Activated CD4-positive, alpha-beta memory T cell treated with anti-CD3 and anti-CD28 coated beads for 36 hours (primary cell): ENCODE data around the gene TDRKH. TPM values are rescaled to one million over a fixed set of nuclear protein-coding genes. Genes with fewer than 3 reads are reported as not detected.

Experiments used
- CTCF ChIA-PET: fragments of 350-600 bp; sonication (Branson Sonifier 250); formaldehyde crosslinking; loops from one replicate; lab custom pipeline; 2021; ENCODE audit warnings: antibody characterized with exemption, inconsistent platforms; lab: Charles Lee
- POLR2A ChIA-PET: fragments of 350-600 bp; sonication (Branson Sonifier 250); formaldehyde crosslinking; loops from one replicate; lab custom pipeline; 2021; ENCODE audit warnings: antibody characterized with exemption; lab: Charles Lee
- DNase-seq: peaks from one replicate; pipeline ENCODE4 v3.0.0-alpha.2; 2020
- H3K27ac Mint-ChIP-seq: one replicate; pipeline ENCODE4 v1.8.0; 2021; ENCODE audit warnings: mixed read lengths
- H3K27me3 Mint-ChIP-seq: one replicate; pipeline ENCODE4 v1.8.0; 2021; ENCODE audit warnings: mixed read lengths
- H3K36me3 Mint-ChIP-seq: one replicate; pipeline ENCODE4 v1.8.0; 2021; ENCODE audit warnings: mixed read lengths
- H3K4me1 Mint-ChIP-seq: one replicate; pipeline ENCODE4 v1.8.0; 2021; ENCODE audit warnings: low read depth, mixed read lengths
- H3K4me3 Mint-ChIP-seq: one replicate; pipeline ENCODE4 v1.8.0; 2021; ENCODE audit warnings: mild to moderate bottlenecking, mixed read lengths
- H3K9me3 Mint-ChIP-seq: one replicate; pipeline ENCODE4 v1.8.0; 2021; ENCODE audit warnings: mixed read lengths
- intact Hi-C: fragments of 100-400 bp; cut with micrococcal nuclease; formaldehyde crosslinking; loops from one replicate; pipeline ENCODE4 v1.15.1; 2023
- total RNA-seq, 2 experiments: library from RNA; stranded (reverse); gene quantifications; one replicate each; pipeline ENCODE4 v1.2.3, GENCODE V29; 2021

TDRKH gene
- total RNA-seq, 2 experiments from 2014 or later, result 30.6 to 32.4 TPM

DNA sequence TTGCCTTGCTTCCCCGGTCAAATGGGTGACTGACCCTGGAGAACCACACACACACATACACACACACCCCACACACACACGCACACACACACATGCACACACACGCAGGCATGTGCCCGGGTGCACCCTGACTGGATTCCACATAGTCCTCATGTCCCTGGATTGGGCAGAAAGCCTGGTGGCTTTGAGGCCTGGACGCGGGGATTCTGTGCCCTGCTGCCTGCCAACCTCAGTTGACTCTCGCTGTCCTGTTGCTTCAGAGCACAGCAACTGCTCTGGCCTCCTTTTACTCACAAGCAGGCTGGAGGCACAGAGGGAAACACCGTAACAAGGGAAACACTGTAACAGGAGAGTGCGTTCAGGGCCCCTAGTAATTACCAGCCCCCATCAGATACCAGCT is 34.9 kb upstream of the TDRKH start:
- Mint-ChIP-seq H3K27ac (peak overlapping the region; percentile 78), H3K4me1 (peaks cover 67% of the 10 kb centered on the region), H3K36me3 (no peaks in the 10 kb centered on the region), H3K27me3 (no peaks in the 10 kb centered on the region), H3K9me3 (no peaks in the 10 kb centered on the region), H3K4me3 (peak overlapping the region; percentile 68)
- intact Hi-C loops, result loop anchor here (5.0 kb wide), 1 partner anchor 117 kb away; no protein-coding TSS in a partner anchor
- no peak for DNase-seq
- ChIA-PET CTCF (interaction anchor here (0.7 to 2.1 kb wide), 2 partner anchors 9 to 231 kb away, joined by 3 to 6 read pairs; no protein-coding TSS in a partner anchor), POLR2A (interaction anchor here (1.5 kb wide), 1 partner anchor 14 kb away, joined by 6 read pairs; the partner anchor contains the start of gene C2CD4D)

DNA sequence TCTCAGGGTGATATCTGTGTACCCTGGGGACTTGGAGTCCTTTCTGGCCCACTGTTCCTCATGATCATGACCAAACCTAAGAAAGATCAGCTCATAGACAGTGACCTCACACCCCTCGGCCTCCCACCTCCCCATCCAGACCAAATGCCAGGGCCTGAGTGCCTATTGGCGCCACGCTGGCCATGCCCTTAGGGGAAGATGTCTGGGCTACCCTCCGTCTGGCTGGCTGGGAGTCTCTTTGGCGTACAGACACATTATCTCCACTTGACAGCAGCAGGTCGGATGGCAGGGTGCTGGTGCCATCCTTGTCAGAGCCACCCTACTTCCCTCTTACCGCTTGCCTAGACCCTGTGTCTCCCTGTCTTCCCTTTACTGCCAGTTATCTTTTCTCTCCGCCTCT is 32.9 kb upstream of the TDRKH start:
- Mint-ChIP-seq H3K4me3 (peak overlapping the region; percentile 68), H3K9me3 (no peaks in the 10 kb centered on the region), H3K27ac (peak overlapping the region; percentile 78), H3K4me1 (peaks cover 64% of the 10 kb centered on the region), H3K27me3 (no peaks in the 10 kb centered on the region), H3K36me3 (no peaks in the 10 kb centered on the region)
- DNase-seq, result peak; percentile 8
- ChIA-PET CTCF (interaction anchor here (1.2 to 5.4 kb wide), 3 partner anchors 13 to 230 kb away, joined by 3 to 37 read pairs (median 5); no protein-coding TSS in a partner anchor), POLR2A (interaction anchor here (1.0 to 1.4 kb wide), 2 partner anchors 11 to 16 kb away, joined by 3 to 4 read pairs; partner anchors contain the start of gene C2CD4D)
- intact Hi-C loops, result no loop called here

DNA sequence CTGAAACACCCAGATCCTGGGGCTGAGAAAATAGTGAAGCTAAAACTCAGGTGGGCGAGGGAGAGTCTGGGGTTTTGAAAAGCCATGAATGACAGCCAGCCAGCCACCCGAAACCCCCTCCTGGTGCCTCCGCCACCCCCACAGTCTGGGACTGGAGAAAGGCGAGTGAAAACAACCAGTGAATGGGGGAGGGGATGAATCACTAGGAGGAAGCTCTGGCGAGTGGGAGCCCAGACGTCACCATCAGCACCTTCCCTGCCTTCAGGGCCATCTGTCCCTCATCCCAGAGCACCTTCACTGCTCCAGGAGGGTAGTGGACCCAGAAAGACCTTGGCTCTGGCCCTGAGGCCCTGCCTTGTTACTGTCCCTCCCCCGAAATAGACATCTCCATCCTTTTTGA is 32.1 kb upstream of the TDRKH start:
- Mint-ChIP-seq H3K9me3 (no peaks in the 10 kb centered on the region), H3K36me3 (no peaks in the 10 kb centered on the region), H3K4me1 (peaks cover 62% of the 10 kb centered on the region), H3K27me3 (no peaks in the 10 kb centered on the region), H3K27ac (peak overlapping the region; percentile 78), H3K4me3 (peak overlapping the region; percentile 68)
- intact Hi-C loops, result no loop called here
- DNase-seq, result peak; percentile 83
- POLR2A ChIA-PET, result interaction anchor here (0.7 to 3.3 kb wide), 6 partner anchors 10 to 212 kb away, joined by 3 to 19 read pairs (median 4); partner anchors contain the start of genes C2CD4D and TDRKH
- CTCF ChIA-PET, result interaction anchor here (1.2 to 5.4 kb wide), 5 partner anchors 8 to 229 kb away, joined by 3 to 37 read pairs (median 5); no protein-coding TSS in a partner anchor

DNA sequence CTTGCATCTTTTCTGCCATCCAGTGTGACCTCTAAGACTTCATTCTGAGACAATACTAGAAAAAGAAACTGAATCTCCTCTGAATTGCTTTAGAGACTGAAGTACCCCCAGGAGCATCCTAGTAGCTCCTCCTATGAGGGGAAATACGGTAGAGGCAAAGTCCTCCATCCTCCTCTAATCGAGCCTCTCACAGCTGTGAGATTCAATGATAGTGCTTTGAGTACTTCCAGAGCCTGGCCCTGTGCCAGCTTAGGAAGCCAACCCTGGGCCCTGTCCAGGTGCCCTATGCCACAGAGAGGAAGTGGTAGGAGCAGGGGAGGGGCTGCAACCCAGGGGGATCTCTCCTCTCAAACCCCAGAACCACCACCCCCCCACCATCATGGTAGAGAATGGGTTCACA is 30.6 kb upstream of the TDRKH start:
- ChIA-PET CTCF (interaction anchor here (1.0 to 5.4 kb wide), 8 partner anchors 9 to 216 kb away, joined by 3 to 37 read pairs (median 4); partner anchors contain the start of genes C2CD4D and S100A11), POLR2A (interaction anchor here (1.8 to 3.3 kb wide), 5 partner anchors 8 to 58 kb away, joined by 6 to 19 read pairs (median 10); partner anchors contain the start of genes C2CD4D, MRPL9 and TDRKH)
- H3K4me1 Mint-ChIP-seq, result peaks cover 67% of the 10 kb centered on the region
- intact Hi-C loops, result loop anchor here (1.0 kb wide), 2 partner anchors 8 to 27 kb away; no protein-coding TSS in a partner anchor
- no peaks in the 10 kb centered on the region for H3K36me3 Mint-ChIP-seq
- peak overlapping the region; percentile 85 for H3K27ac Mint-ChIP-seq
- no peaks in the 10 kb centered on the region for H3K27me3 Mint-ChIP-seq
- peak; percentile 55 for DNase-seq
- H3K4me3 Mint-ChIP-seq, result peak overlapping the region; percentile 36
- H3K9me3 Mint-ChIP-seq, result no peaks in the 10 kb centered on the region

DNA sequence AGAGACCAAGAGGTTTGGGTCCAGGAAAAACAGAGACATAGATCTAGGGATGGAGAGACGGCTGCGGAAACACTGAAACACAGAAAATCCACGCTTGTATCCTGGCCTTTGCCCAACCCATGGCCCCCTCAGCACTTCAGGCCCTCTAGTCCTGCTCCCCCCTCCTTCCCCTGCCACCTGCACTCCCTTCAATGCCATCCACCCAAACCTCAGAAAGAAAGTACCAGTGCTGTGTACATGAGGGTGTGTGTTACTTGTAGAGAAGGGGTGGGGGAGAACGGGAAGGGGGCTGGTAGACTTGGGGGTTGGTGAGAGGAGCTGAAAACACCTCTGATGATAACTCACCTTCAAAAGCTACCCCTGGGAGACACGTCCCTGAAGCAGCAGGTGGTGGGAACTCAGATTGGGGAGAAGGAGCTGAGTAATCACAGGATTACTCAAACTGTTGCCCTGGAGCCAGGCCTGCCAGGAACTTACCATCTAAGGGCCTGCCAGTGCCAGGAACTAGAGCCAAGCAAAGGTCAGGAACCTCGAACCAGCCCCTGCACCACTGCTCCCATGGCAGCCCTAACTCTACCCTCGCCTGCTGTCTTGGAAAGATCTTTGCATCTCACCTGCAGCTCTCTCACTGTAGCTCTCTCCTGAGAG is 29.8 kb upstream of the TDRKH start:
- no peaks in the 10 kb centered on the region for H3K9me3 Mint-ChIP-seq
- intact Hi-C loops, result loop anchor here (1.0 kb wide), 1 partner anchor 28 kb away; no protein-coding TSS in a partner anchor
- peak; percentile 77 for DNase-seq
- POLR2A ChIA-PET, result interaction anchor here (1.0 to 3.3 kb wide), 6 partner anchors 9 to 57 kb away, joined by 4 to 19 read pairs (median 9); partner anchors contain the start of genes C2CD4D, MRPL9 and TDRKH
- H3K4me1 Mint-ChIP-seq, result peaks cover 70% of the 10 kb centered on the region
- H3K27ac Mint-ChIP-seq, result peak overlapping the region; percentile 85
- H3K27me3 Mint-ChIP-seq, result no peaks in the 10 kb centered on the region
- CTCF ChIA-PET, result interaction anchor here (0.7 to 5.4 kb wide), 7 partner anchors 10 to 376 kb away, joined by 3 to 37 read pairs (median 4); partner anchors contain the start of genes C2CD4D and S100A11
- H3K36me3 Mint-ChIP-seq, result no peaks in the 10 kb centered on the region
- peak overlapping the region; percentile 43 for H3K4me3 Mint-ChIP-seq

DNA sequence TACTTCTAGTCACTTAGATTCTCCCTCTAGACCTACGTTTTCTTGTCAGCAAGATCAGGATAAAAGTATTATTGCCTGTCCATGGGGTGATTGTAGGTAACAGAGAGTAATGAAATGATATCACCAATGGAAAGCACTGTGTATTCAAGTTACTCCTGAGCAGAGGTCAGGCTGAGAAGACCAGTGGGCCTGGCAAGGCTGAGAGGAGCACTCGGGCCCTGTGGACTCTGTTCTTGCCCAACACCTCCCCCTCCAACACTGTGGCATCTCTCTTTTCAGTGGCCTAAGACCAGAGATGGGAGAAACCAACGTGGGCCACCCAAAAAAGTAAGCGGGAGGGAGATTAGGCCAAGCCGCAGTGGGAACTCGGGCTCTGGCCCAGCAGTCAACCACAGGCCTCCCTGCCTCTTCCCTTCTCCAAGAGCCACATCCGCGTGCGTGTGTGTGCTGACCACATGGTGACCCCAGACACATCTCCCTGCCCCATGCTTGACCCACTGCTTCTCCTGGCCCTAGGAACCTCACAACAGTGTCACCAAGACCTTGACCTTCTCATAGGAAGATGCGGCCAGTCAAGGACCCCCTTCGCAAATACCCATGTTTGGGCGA is 29.0 kb upstream of the TDRKH start:
- ChIA-PET POLR2A (interaction anchor here (1.8 to 3.3 kb wide), 3 partner anchors 10 to 29 kb away, joined by 8 to 19 read pairs (median 16); partner anchors contain the start of genes C2CD4D and TDRKH), CTCF (interaction anchor here (1.7 to 5.4 kb wide), 2 partner anchors 17 kb away, joined by 5 to 37 read pairs; no protein-coding TSS in a partner anchor)
- peak overlapping the region; percentile 9 for H3K4me3 Mint-ChIP-seq
- peak overlapping the region; percentile 85 for H3K27ac Mint-ChIP-seq
- no peaks in the 10 kb centered on the region for H3K36me3 Mint-ChIP-seq
- intact Hi-C loops, result no loop called here
- no peaks in the 10 kb centered on the region for H3K9me3 Mint-ChIP-seq
- no peak for DNase-seq
- no peaks in the 10 kb centered on the region for H3K27me3 Mint-ChIP-seq
- peaks cover 75% of the 10 kb centered on the region for H3K4me1 Mint-ChIP-seq

DNA sequence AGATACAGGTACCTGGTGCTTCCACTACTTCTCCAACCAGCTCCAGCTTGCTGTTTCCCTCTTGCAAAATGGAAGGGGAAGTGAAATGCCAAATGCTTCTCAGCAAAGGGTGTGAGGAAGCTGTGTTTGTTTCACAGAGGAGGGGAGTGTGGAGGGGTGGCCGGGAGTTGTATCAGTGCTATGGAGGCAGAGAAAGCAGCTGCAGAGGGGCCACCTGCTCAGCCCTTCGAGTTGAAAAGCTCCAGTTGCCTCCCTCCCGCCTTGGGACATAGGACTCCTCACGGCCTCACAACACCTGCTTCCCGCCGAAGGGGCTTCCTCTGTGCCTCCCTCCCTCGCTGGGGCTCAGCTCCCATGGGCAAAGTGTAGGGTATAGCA is 27.0 kb upstream of the TDRKH start:
- Mint-ChIP-seq H3K27me3 (no peaks in the 10 kb centered on the region), H3K4me1 (peaks cover 72% of the 10 kb centered on the region), H3K36me3 (no peaks in the 10 kb centered on the region), H3K9me3 (no peaks in the 10 kb centered on the region), H3K4me3 (no peak overlapping the region), H3K27ac (no peak overlapping the region)
- no peak for DNase-seq
- POLR2A ChIA-PET, result interaction anchor here (1.6 kb wide), 1 partner anchor 27 kb away, joined by 4 read pairs; the partner anchor contains the start of gene TDRKH
- CTCF ChIA-PET, result interaction anchor here (1.7 kb wide), 2 partner anchors 19 to 224 kb away, joined by 3 to 5 read pairs; no protein-coding TSS in a partner anchor
- intact Hi-C loops, result no loop called here

DNA sequence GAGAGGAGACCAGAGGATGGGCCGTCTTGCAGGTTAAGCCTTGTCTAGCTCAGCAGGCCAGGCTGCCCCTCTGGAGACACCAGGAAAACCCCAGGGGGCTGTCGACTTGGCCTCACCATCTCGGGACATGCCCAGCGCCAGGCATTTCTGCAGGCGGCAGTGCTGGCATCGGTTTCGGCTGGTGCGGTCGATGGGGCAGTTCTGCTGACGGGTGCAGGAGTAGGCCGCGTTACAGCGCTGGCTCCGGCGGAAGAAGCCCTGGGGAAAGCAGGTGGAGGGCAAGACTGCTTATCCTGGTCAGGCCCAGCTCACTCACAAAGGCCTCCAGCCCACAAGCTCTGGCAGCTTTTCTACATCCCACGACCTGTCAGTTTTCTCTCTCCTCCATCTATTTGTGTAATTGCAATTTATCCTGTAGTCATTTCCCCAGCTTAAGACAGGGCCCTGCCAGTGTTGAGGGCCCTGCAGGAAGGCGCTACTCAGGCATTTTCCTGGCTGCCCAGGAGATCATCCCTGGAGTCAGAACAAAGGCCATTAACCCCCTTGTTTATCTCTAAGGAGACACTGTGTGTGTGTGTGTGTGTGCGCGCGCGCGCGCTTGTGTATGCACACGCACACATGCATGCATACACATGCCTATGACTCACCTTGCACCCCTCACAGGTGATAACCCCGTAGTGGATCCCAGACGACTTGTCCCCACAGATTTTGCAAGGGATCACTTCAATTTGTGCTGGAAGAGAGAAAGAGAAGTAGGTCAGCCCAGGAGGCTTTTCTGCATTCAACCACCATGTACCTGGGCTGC is 26.4 kb upstream of the TDRKH start:
- CTCF ChIA-PET, result interaction anchor here (1.7 kb wide), 1 partner anchor 223 kb away, joined by 3 read pairs; no protein-coding TSS in a partner anchor
- Mint-ChIP-seq H3K4me1 (peaks cover 66% of the 10 kb centered on the region), H3K36me3 (no peaks in the 10 kb centered on the region), H3K27me3 (no peaks in the 10 kb centered on the region), H3K4me3 (no peak overlapping the region), H3K9me3 (no peaks in the 10 kb centered on the region), H3K27ac (no peak overlapping the region)
- intact Hi-C loops, result no loop called here
- no peak for DNase-seq
- POLR2A ChIA-PET, result interaction anchor here (1.6 kb wide), 1 partner anchor 27 kb away, joined by 4 read pairs; the partner anchor contains the start of gene TDRKH

DNA sequence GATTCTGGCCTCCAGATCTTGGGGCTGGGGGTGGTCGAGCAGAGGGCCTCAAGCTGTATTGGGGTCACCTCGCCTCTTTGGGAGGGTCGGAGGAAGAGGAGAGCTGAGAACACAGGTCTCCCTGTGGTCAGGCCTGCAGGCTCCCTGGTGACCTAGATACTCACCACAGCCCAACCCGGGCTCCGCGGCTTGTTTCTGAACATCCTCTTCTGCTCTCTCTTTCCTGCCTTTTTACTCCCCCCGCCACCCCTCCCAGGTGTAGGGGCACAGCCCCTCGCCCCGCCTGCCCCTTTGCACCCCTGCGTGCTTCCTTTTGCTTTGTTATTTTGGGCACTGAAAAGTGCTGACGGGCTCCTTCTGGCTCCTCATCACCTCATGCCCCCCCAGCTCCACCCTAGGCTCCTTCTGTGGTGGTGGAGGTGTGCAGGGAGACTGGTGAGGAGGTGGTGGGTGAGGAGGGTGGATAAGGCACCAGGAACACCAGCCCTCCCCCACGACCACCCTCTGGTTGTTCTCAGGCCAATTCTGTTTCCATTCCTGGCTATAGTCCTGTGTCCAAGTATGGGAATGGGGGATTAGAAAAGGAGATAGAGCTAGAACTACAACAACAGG is 25.5 kb upstream of the TDRKH start:
- intact Hi-C loops, result no loop called here
- DNase-seq, result peak; percentile 55
- no peaks in the 10 kb centered on the region for H3K9me3 Mint-ChIP-seq
- peaks cover 57% of the 10 kb centered on the region for H3K4me1 Mint-ChIP-seq
- ChIA-PET POLR2A (interaction anchor here (0.5 kb wide), 1 partner anchor 373 kb away, joined by 3 read pairs; no protein-coding TSS in a partner anchor), CTCF (interaction anchor here (1.7 kb wide), 1 partner anchor 222 kb away, joined by 3 read pairs; no protein-coding TSS in a partner anchor)
- no peaks in the 10 kb centered on the region for H3K27me3 Mint-ChIP-seq
- H3K27ac Mint-ChIP-seq, result peak overlapping the region; percentile 44
- no peak overlapping the region for H3K4me3 Mint-ChIP-seq
- no peaks in the 10 kb centered on the region for H3K36me3 Mint-ChIP-seq

DNA sequence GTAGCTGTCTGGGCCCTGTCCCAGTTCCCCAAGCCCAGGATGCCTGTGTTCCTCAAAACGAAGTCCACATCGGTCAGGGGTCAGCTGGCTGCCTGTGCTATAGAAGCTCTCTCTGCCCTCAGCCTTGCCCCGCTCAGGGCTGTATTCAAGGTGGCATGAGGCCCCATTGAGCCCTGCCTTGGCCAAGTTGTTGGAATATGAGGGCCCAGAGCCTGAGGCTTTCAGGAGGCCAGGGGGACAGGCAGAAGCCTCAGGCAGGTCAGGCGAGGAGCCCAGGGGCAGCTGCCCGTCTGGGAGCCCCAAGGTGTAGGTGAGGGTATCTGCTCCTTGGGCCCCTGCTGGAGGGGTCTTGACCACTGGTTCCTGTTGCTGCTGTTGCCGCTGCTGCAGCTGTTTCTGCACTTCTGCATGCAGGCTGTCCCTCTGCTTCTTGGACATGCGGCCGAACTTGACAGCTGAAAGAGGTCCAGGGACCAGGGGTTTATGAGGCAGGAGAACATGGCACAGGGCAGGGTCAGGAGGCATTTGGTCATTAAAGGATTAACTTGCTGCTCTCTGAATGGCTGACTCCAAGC is 24.8 kb upstream of the TDRKH start:
- ChIA-PET POLR2A (no interaction called here), CTCF (interaction anchor here (0.6 kb wide), 1 partner anchor 20 kb away, joined by 3 read pairs; no protein-coding TSS in a partner anchor)
- H3K4me1 Mint-ChIP-seq, result peaks cover 49% of the 10 kb centered on the region
- no peaks in the 10 kb centered on the region for H3K27me3 Mint-ChIP-seq
- no peaks in the 10 kb centered on the region for H3K36me3 Mint-ChIP-seq
- intact Hi-C loops, result no loop called here
- no peak for DNase-seq
- H3K27ac Mint-ChIP-seq, result peak overlapping the region; percentile 44
- no peaks in the 10 kb centered on the region for H3K9me3 Mint-ChIP-seq
- no peak overlapping the region for H3K4me3 Mint-ChIP-seq
